Osteoblast (primary cell): ENCODE results near the gene SZT2. TPM values are rescaled to one million over a fixed set of nuclear protein-coding genes. Genes with fewer than 3 reads are reported as not detected.
A peak's percentile ranks its signal among the peaks of the same experiment; 100 is the strongest.
"Not testable (repeated sequence)": the region's sequence is repeated elsewhere in the genome, so short reads cannot be mapped to it uniquely, and the experiment has no call there.

Experiments used
- DNase-seq: peaks from one replicate; pipeline ENCODE4 v3.0.0; 2011; ENCODE audit warnings: low spot score, mixed read lengths; ENCODE audit not compliant: insufficient read length; ENCODE audit errors: missing footprints
- H2AFZ ChIP-seq: 2 replicates; pipeline ENCODE4 v1.6.0; 2011; ENCODE audit warnings: mild to moderate bottlenecking, low read length
- H3K27ac ChIP-seq: 2 replicates; pipeline ENCODE4 v1.5.1; 2011; ENCODE audit warnings: mild to moderate bottlenecking, low read depth, low read length, moderate library complexity
- H3K27me3 ChIP-seq: 2 replicates; pipeline ENCODE4 v1.6.0; 2012; ENCODE audit warnings: mild to moderate bottlenecking, control low read depth, inconsistent platforms, low read length, moderate library complexity; ENCODE audit not compliant: insufficient read depth
- H3K36me3 ChIP-seq: 2 replicates; pipeline ENCODE4 v1.5.1; 2011; ENCODE audit warnings: mild to moderate bottlenecking, low read length, control low read depth, moderate library complexity; ENCODE audit not compliant: insufficient read depth
- H3K4me1 ChIP-seq: 2 replicates; pipeline ENCODE4 v1.5.1; 2011; ENCODE audit warnings: mild to moderate bottlenecking, low read length, control low read depth, moderate library complexity; ENCODE audit not compliant: insufficient read depth
- H3K4me2 ChIP-seq: 2 replicates; pipeline ENCODE4 v1.6.0; 2011; ENCODE audit warnings: mild to moderate bottlenecking, low read length; ENCODE audit not compliant: insufficient read depth
- H3K4me3 ChIP-seq: fragments of 200-600 bp; sonication (generic); 3 replicates; pipeline ENCODE4 v1.5.1; 2012; ENCODE audit warnings: mild to moderate bottlenecking, low read length, inconsistent platforms; ENCODE audit not compliant: insufficient read depth
- H3K79me2 ChIP-seq: 2 replicates; pipeline ENCODE4 v1.6.0; 2012; ENCODE audit warnings: mild to moderate bottlenecking, low read length, control low read depth, inconsistent platforms; ENCODE audit not compliant: insufficient read depth
- H3K9me3 ChIP-seq: 2 replicates; pipeline ENCODE4 v1.5.1; 2011; ENCODE audit warnings: low read depth, low read length, control low read depth
- H4K20me1 ChIP-seq: 2 replicates; pipeline ENCODE4 v1.6.0; 2012; ENCODE audit warnings: mild to moderate bottlenecking, low read length, control low read depth; ENCODE audit not compliant: insufficient read depth
- total RNA-seq: library from RNA; depleted of rRNA; stranded (reverse); fragments of >200 nt; gene quantifications from 2 replicates; pipeline ENCODE4 v1.2.3, GENCODE V29; 2012
- TF ChIP-seq, protein P1 (sequence below): IDR thresholded peaks from 2 replicates; pipeline ENCODE4 v1.5.1; 2011; ENCODE audit warnings: mild to moderate bottlenecking, low read depth, low read length, moderate library complexity; ENCODE audit errors: extremely low read depth

SZT2 gene
- total RNA-seq, 1 donor: 42.0 TPM

GRCh38 chr1:43410571-43410970 lies 20.9 kb downstream of the SZT2 start:
- H3K27ac ChIP-seq: no peak overlapping the region
- TF ChIP-seq, protein P1, sequence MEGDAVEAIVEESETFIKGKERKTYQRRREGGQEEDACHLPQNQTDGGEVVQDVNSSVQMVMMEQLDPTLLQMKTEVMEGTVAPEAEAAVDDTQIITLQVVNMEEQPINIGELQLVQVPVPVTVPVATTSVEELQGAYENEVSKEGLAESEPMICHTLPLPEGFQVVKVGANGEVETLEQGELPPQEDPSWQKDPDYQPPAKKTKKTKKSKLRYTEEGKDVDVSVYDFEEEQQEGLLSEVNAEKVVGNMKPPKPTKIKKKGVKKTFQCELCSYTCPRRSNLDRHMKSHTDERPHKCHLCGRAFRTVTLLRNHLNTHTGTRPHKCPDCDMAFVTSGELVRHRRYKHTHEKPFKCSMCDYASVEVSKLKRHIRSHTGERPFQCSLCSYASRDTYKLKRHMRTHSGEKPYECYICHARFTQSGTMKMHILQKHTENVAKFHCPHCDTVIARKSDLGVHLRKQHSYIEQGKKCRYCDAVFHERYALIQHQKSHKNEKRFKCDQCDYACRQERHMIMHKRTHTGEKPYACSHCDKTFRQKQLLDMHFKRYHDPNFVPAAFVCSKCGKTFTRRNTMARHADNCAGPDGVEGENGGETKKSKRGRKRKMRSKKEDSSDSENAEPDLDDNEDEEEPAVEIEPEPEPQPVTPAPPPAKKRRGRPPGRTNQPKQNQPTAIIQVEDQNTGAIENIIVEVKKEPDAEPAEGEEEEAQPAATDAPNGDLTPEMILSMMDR: no peak
- no peaks in the 10 kb centered on the region for H4K20me1 ChIP-seq
- H3K4me2 ChIP-seq: no peak overlapping the region
- no peaks in the 10 kb centered on the region for H3K4me1 ChIP-seq
- no peaks in the 10 kb centered on the region for H3K79me2 ChIP-seq
- no peaks in the 10 kb centered on the region for H3K27me3 ChIP-seq
- no peak overlapping the region for H3K4me3 ChIP-seq
- H2AFZ ChIP-seq: no peak overlapping the region
- DNase-seq: no peak
- peaks cover 47% of the 10 kb centered on the region for H3K36me3 ChIP-seq
- no peaks in the 10 kb centered on the region for H3K9me3 ChIP-seq

GRCh38 chr1:43413426-43413825 lies 23.7 kb downstream of the SZT2 start:
- not testable (repeated sequence) for DNase-seq, H3K9me3 ChIP-seq, H3K79me2 ChIP-seq, H3K4me2 ChIP-seq, H3K4me1 ChIP-seq, H2AFZ ChIP-seq, H3K27ac ChIP-seq, H4K20me1 ChIP-seq, H3K4me3 ChIP-seq, H3K27me3 ChIP-seq
- H3K36me3 ChIP-seq: peaks cover 47% of the 10 kb centered on the region

GRCh38 chr1:43414634-43415223 lies 25.0 kb downstream of the SZT2 start:
- Histone ChIP-seq H3K27me3 (no peaks in the 10 kb centered on the region), H4K20me1 (no peaks in the 10 kb centered on the region), H3K79me2 (no peaks in the 10 kb centered on the region), H3K36me3 (peaks cover 46% of the 10 kb centered on the region), H3K27ac (no peak overlapping the region), H3K4me1 (no peaks in the 10 kb centered on the region), H3K9me3 (no peaks in the 10 kb centered on the region), H2AFZ (no peak overlapping the region), H3K4me3 (no peak overlapping the region), H3K4me2 (no peak overlapping the region)
- DNase-seq: no peak
- TF ChIP-seq, protein P1: peak; percentile 61

DNA sequence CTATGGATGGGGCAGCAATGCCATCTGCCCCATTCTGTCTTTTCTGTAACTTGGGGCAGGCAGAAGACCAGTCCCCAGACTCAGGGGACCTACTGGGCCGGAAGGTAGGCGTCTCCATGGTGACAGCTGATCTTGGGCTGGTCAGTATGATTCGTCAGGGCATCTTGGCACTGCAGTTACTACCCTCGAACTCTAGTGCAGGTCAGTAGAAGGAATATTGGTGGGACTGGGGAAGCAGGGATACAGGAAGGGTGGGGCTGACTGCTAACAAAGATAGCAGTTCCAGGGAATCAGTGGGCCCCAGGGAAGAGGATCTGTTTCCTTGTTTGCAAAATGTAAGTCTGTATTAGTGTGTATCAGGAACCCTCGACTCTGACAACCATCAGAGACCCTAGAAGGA lies 26.2 kb downstream of the SZT2 start:
- H3K79me2 ChIP-seq: no peaks in the 10 kb centered on the region
- no peak overlapping the region for H2AFZ ChIP-seq
- no peaks in the 10 kb centered on the region for H3K9me3 ChIP-seq
- no peaks in the 10 kb centered on the region for H4K20me1 ChIP-seq
- peaks cover 58% of the 10 kb centered on the region for H3K36me3 ChIP-seq
- no peak for DNase-seq
- H3K27me3 ChIP-seq: no peaks in the 10 kb centered on the region
- TF ChIP-seq, protein P1: no peak
- no peak overlapping the region for H3K27ac ChIP-seq
- H3K4me2 ChIP-seq: no peak overlapping the region
- H3K4me1 ChIP-seq: no peaks in the 10 kb centered on the region
- no peak overlapping the region for H3K4me3 ChIP-seq
